ENCODE measurements around the gene PPP1R12A. TPM values are rescaled to one million over a fixed set of nuclear protein-coding genes. Genes with fewer than 3 reads are reported as not detected.
"Not testable (repeated sequence)": the region's sequence is repeated elsewhere in the genome, so short reads cannot be mapped to it uniquely, and the experiment has no call there.

Gene PPP1R12A
- total RNA-seq, 2 donors from 2014 or later: 66.6 to 67.5 TPM

DNA sequence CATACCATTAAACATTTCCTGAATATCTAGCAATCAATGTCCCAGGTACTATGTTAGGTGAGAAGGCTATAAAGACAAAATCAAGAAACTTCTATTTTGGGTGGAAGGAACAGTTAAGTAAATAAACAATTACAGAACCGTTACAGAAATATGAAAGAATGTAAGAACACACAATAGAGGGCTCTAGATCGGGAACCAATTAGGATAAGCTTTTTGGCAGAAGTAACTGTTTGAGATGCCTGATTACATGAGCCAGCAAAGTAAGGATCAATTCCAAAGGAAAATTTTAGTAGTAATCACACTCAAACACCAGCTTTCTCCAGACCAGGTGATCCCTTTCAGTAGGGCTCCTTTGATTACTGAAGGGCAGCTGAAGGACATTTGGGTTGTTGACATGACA is 33.9 kb downstream of the PPP1R12A start:
- H3K4me1 Mint-ChIP-seq (ENCODE audit: low read depth): peaks cover 43% of the 10 kb centered on the region

GRCh38 chr12:79900199-79900598 is 34.7 kb downstream of the PPP1R12A start:
- H3K36me3 Mint-ChIP-seq (ENCODE audit: insufficient read depth in 2 of 2): peaks cover 0 to 4% of the 10 kb centered on the region in 2 donors
- DNase-seq (no peak), ATAC-seq (replicated peaks in 1 of 2) (no peak)
- H3K4me3 Mint-ChIP-seq: no peak overlapping the region
- H3K9me3 Mint-ChIP-seq: no peaks in the 10 kb centered on the region
- H3K27me3 Mint-ChIP-seq (ENCODE audit: low read depth): no peaks in the 10 kb centered on the region
- peaks cover 47% of the 10 kb centered on the region for H3K4me1 Mint-ChIP-seq (ENCODE audit: low read depth)
- no peak overlapping the region for H3K27ac Mint-ChIP-seq

More for the DNA sequence above, 33.9 kb downstream of the PPP1R12A start:
- Mint-ChIP-seq H3K27ac (no peak overlapping the region), H3K9me3 (no peaks in the 10 kb centered on the region), H3K4me3 (no peak overlapping the region), H3K27me3 (ENCODE audit: low read depth) (no peaks in the 10 kb centered on the region), H3K36me3 (ENCODE audit: insufficient read depth in 2 of 2) (peaks cover 0 to 4% of the 10 kb centered on the region in 2 donors)
- DNase-seq: no peak
- ATAC-seq (replicated peaks in 1 of 2): no peak

- ATAC-seq (replicated peaks in 1 of 2) (no peak), DNase-seq (no peak)
- Mint-ChIP-seq H3K4me3 (no peak overlapping the region), H3K9me3 (no peaks in the 10 kb centered on the region), H3K27me3 (ENCODE audit: low read depth) (no peaks in the 10 kb centered on the region), H3K36me3 (ENCODE audit: insufficient read depth in 2 of 2) (peaks cover 0 to 4% of the 10 kb centered on the region in 2 donors), H3K27ac (no peak overlapping the region), H3K4me1 (ENCODE audit: low read depth) (peaks cover 52% of the 10 kb centered on the region)
Observed at GRCh38 chr12:79897617-79898016, 37.3 kb downstream of the PPP1R12A start.

- Mint-ChIP-seq H3K27ac (peak overlapping the region; percentile 78), H3K36me3 (ENCODE audit: insufficient read depth in 2 of 2) (peaks cover 0 to 4% of the 10 kb centered on the region in 2 donors), H3K9me3 (no peaks in the 10 kb centered on the region), H3K27me3 (ENCODE audit: low read depth) (no peaks in the 10 kb centered on the region), H3K4me3 (no peak overlapping the region), H3K4me1 (ENCODE audit: low read depth) (peaks cover 51% of the 10 kb centered on the region)
- no peak for DNase-seq
- ATAC-seq (replicated peaks in 1 of 2): no peak
Observed at GRCh38 chr12:79895804-79896203, 39.1 kb downstream of the PPP1R12A start.

DNA sequence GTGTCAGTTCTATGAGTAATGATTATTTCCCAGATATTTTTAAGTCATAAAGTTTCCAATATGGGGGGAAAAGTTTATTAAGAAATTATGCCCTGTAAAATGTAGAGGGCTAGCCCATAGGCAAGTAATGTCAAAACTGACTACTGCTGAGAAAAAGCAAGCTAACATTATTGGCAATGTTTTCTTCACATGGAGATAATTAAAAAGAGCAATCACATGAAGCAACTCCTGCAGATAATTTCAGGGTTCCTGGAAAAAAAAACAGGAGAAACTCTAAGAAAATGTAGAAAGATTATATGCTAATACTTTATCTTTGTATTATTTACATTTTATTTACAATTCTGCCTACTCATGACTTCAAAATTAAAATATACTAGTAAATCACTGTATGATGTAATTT is 39.8 kb downstream of the PPP1R12A start:
- DNase-seq: no peak

DNA sequence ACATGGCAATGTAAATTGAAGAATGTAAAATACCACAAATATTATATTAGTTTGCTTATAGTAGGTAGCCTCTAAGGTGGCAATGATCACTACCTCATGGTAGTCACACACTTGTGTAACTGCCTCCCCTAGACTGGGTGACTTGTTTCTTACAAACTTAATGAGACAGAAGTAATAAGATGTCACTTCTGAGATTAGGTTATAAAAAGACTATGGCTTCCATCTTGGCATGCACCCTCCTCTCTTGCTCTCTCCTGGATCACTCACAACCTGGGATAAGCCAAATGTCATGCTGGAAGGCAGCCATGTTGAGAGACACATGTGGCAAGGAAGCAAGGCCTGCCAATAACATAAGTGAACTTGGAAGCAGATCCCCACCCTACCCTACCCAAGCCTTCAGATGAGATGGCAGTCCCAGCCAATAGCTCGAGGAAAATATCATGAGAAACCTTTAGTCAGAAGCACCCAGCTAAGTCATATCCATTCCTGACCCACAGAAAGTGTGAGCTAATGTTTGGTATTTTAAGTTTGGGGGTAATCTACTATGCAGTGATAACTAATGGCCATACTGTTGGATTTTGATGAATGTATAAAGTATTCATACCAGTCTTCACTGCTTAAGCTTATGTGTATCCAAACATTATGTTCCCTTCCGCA is 43.3 kb downstream of the PPP1R12A start:
- H3K4me1 Mint-ChIP-seq (ENCODE audit: low read depth): peaks cover 41% of the 10 kb centered on the region
- ATAC-seq (replicated peaks in 1 of 2) (no peak), DNase-seq (no peak)
- H3K9me3 Mint-ChIP-seq: no peaks in the 10 kb centered on the region
- no peaks in the 10 kb centered on the region for H3K27me3 Mint-ChIP-seq (ENCODE audit: low read depth)
- no peak overlapping the region for H3K27ac Mint-ChIP-seq
- no peak overlapping the region for H3K4me3 Mint-ChIP-seq
- no peaks in the 10 kb centered on the region for H3K36me3 Mint-ChIP-seq (ENCODE audit: insufficient read depth in 2 of 2)

More for the DNA sequence above, 39.8 kb downstream of the PPP1R12A start:
- Mint-ChIP-seq H3K27ac (no peak overlapping the region), H3K9me3 (no peaks in the 10 kb centered on the region), H3K4me3 (no peak overlapping the region), H3K36me3 (ENCODE audit: insufficient read depth in 2 of 2) (peaks cover 0 to 4% of the 10 kb centered on the region in 2 donors), H3K4me1 (ENCODE audit: low read depth) (peaks cover 50% of the 10 kb centered on the region), H3K27me3 (ENCODE audit: low read depth) (no peaks in the 10 kb centered on the region)
- no peak for ATAC-seq (replicated peaks in 1 of 2)

GRCh38 chr12:79887890-79888289 is 47.0 kb downstream of the PPP1R12A start:
- no peaks in the 10 kb centered on the region for H3K9me3 Mint-ChIP-seq
- no peak for ATAC-seq (replicated peaks in 1 of 2)
- peaks cover 45% of the 10 kb centered on the region for H3K4me1 Mint-ChIP-seq (ENCODE audit: low read depth)

GRCh38 chr12:79886917-79887519 is 47.9 kb downstream of the PPP1R12A start:
- Mint-ChIP-seq H3K4me3 (no peak overlapping the region), H3K27ac (no peak overlapping the region), H3K27me3 (ENCODE audit: low read depth) (no peaks in the 10 kb centered on the region), H3K36me3 (ENCODE audit: insufficient read depth in 2 of 2) (no peaks in the 10 kb centered on the region), H3K9me3 (no peaks in the 10 kb centered on the region), H3K4me1 (ENCODE audit: low read depth) (peaks cover 53% of the 10 kb centered on the region)
- ATAC-seq (replicated peaks in 1 of 2): peak; percentile 58 to 67
- DNase-seq: no peak

More at GRCh38 chr12:79887890-79888289, 47.0 kb downstream of the PPP1R12A start:
- no peak overlapping the region for H3K4me3 Mint-ChIP-seq
- no peak for DNase-seq
- no peaks in the 10 kb centered on the region for H3K27me3 Mint-ChIP-seq (ENCODE audit: low read depth)
- H3K36me3 Mint-ChIP-seq (ENCODE audit: insufficient read depth in 2 of 2): no peaks in the 10 kb centered on the region
- H3K27ac Mint-ChIP-seq: no peak overlapping the region

DNA sequence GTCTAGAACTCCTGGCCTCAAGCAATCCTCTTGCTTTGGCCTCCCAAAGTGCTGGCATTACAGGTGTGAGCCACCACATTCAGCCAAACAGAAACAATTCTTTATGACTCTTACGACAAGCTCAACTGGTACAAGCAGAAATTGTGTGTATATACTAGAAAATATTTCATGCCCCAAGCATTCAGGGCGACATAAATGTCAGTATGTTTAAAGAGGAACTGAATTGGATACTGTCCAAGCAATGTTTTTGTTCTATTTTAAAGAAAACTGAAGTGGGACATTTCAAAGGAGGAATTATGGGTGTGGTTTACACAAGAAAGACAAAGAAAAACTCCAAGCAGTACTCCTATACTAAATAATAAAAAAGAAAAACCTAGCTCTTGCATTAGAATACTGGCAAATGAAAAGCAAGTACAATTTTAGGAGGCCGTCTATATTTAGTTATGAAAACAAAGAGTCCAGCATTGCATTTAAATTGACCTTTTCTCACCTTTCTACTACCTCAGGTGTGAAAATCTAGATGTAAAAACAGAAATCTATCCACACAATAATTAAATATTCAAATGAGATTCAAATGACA is 48.9 kb downstream of the PPP1R12A start:
- Mint-ChIP-seq H3K36me3 (ENCODE audit: insufficient read depth in 2 of 2) (no peaks in the 10 kb centered on the region), H3K9me3 (no peaks in the 10 kb centered on the region), H3K4me1 (ENCODE audit: low read depth) (peaks cover 64% of the 10 kb centered on the region), H3K27ac (no peak overlapping the region), H3K4me3 (no peak overlapping the region), H3K27me3 (ENCODE audit: low read depth) (no peaks in the 10 kb centered on the region)
- no peak for DNase-seq
- ATAC-seq (replicated peaks in 1 of 2): no peak

- no peak for DNase-seq
- no peaks in the 10 kb centered on the region for H3K9me3 Mint-ChIP-seq
- no peaks in the 10 kb centered on the region for H3K27me3 Mint-ChIP-seq (ENCODE audit: low read depth)
- no peak for ATAC-seq (replicated peaks in 1 of 2)
- H3K36me3 Mint-ChIP-seq (ENCODE audit: insufficient read depth in 2 of 2): peaks cover 0 to 2% of the 10 kb centered on the region in 2 donors
- peaks cover 71% of the 10 kb centered on the region for H3K4me1 Mint-ChIP-seq (ENCODE audit: low read depth)
- no peak overlapping the region for H3K27ac Mint-ChIP-seq
- H3K4me3 Mint-ChIP-seq: no peak overlapping the region
Observed at GRCh38 chr12:79884401-79885006, 50.4 kb downstream of the PPP1R12A start.

DNA sequence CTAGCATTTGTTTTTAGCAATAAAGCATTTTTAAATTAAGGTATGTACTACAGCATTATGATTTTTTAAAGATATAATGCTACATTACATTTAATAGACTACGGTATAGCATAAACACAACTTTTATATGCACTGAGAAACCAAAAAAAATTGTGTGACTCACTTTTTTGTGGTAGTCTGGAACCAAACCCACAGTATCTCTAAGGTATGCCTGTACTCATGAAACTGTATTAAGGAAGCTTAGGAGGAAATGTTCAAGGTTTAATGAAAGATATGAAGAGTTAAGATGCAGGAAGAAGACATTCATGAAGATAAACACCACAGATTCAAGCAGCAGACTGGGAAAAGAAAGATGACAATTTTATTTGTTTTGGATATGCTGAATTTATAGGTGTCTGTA is 51.7 kb downstream of the PPP1R12A start:
- Mint-ChIP-seq H3K4me1 (ENCODE audit: low read depth) (peaks cover 74% of the 10 kb centered on the region), H3K36me3 (ENCODE audit: insufficient read depth in 2 of 2) (peaks cover 0 to 2% of the 10 kb centered on the region in 2 donors), H3K4me3 (peak overlapping the region; percentile 6 to 61), H3K27ac (peak overlapping the region; percentile 12), H3K27me3 (ENCODE audit: low read depth) (no peaks in the 10 kb centered on the region), H3K9me3 (no peaks in the 10 kb centered on the region)
- peak; percentile 48 to 61 for ATAC-seq (replicated peaks in 1 of 2)
- DNase-seq: no peak

GRCh38 chr12:79881351-79881750 is 53.5 kb downstream of the PPP1R12A start:
- Mint-ChIP-seq H3K4me1 (ENCODE audit: low read depth) (peaks cover 72% of the 10 kb centered on the region), H3K36me3 (ENCODE audit: insufficient read depth in 2 of 2) (peaks cover 0 to 5% of the 10 kb centered on the region in 2 donors), H3K27me3 (ENCODE audit: low read depth) (no peaks in the 10 kb centered on the region), H3K4me3 (no peak overlapping the region), H3K9me3 (no peaks in the 10 kb centered on the region), H3K27ac (peak overlapping the region; percentile 57)
- no peak for ATAC-seq (replicated peaks in 1 of 2)
- no peak for DNase-seq

DNA sequence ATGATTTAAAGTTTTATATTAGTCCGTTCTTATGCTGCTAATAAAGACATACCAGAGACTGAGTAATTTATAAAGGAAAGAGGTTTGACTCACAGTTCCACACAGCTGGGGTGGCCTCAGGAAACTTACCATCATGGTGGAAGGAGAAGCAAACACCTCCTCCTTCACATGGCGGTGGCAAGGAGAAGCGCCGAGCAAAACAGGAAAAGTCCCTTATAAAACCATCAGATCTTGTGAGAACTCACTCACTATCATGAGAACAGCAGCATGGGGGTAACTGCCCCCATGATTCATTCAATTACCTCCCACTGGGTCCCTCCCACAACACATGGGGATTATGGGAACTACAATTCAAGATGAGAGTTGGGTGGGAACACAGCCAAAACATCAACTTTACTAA is 56.4 kb downstream of the PPP1R12A start:
- not testable (repeated sequence) for H3K4me3 Mint-ChIP-seq; H3K27me3 Mint-ChIP-seq (ENCODE audit: low read depth); DNase-seq; H3K9me3 Mint-ChIP-seq; ATAC-seq (replicated peaks in 1 of 2); H3K36me3 Mint-ChIP-seq (ENCODE audit: insufficient read depth in 2 of 2); H3K27ac Mint-ChIP-seq
- H3K4me1 Mint-ChIP-seq (ENCODE audit: low read depth): peaks cover 63% of the 10 kb centered on the region
